Activated T-cell treated with anti-CD3 and anti-CD28 coated beads, Interleukin-2, amount 50 U/mL, for 48 hours (primary cell): ENCODE data around the gene LONP2.
"Not testable (repeated sequence)": the region's sequence is repeated elsewhere in the genome, so short reads cannot be mapped to it uniquely, and the experiment has no call there.

ENCODE experiments used
- DNase-seq, 2 experiments: peaks; one replicate each; pipeline ENCODE4 v3.0.0-alpha.2; 2020

Gene LONP2

GRCh38 chr16:48370229-48370628 is 126.1 kb downstream of the LONP2 start:
- no peak for DNase-seq

DNA sequence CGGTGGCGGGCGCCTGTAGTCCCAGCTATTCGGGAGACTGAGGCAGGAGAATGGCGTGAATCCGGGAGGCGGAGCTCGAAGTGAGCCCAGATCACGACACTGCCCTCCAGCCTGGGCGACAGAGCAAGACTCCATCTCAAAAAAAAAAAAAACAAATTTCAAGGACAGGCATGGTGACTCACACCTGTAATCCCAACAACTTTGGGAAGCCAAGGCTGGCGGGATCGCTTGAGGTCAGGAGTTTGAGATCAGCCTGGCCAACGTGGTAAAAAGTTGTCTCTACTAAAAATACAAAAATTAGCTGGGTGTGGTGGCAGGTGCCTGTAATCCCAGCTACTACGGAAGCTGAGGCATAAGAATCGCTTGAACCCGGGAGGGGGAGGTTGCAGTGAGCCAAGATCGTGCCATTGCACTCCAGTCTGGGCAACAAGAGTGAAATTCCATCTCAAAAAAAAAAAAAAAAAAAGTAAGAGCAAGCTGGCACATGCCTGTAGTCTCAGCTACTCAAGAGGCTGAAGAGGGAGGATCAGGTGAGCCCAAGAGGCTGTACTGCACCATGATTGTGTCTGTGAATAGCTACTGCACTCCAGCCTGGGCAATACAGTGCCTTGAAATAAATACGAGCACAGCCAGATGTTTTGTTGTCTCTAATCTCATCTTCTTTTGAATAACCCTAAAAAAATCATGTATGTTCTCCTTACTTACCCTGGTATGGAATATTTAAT is 126.7 kb downstream of the LONP2 start:
- not testable (repeated sequence) for DNase-seq

GRCh38 chr16:48371393-48371780 is 127.3 kb downstream of the LONP2 start:
- DNase-seq, result no peak

GRCh38 chr16:48372744-48373143 is 128.6 kb downstream of the LONP2 start:
- no peak for DNase-seq

DNA sequence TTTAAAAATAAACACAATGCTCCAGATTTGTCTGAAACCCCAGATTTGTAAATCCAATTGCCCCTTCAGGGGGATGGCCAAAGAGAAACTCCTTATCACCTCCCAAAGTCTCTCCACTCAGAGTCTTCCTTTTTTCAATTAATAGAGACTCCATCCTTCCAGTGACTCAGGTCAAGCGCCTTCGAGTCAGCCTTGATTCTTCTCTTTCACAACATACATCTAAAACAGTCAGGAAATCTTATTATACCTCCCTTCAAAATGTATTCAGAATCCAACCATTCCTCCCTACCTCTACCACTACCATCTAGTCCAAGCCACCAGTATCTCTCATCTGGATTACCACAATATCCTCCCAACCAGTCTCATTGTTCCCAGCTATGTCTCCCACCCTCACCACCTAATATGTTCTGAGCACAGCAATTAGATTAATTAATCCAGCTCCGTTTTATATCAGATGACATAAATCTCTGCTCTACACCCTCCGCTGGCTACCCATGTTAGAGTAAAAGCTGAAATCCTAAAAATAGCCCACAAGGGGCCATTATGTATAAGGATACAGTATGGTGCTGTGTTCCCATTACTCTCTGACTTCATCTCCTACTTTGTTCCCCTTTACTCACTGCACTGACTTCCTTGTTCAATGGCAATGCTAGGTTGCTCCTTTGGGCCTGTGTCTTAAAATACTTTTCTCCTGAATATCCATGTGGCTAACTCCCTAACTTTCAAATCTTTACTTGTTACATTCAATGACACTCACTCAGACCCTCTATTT is 129.3 kb downstream of the LONP2 start:
- no peak for DNase-seq

DNA sequence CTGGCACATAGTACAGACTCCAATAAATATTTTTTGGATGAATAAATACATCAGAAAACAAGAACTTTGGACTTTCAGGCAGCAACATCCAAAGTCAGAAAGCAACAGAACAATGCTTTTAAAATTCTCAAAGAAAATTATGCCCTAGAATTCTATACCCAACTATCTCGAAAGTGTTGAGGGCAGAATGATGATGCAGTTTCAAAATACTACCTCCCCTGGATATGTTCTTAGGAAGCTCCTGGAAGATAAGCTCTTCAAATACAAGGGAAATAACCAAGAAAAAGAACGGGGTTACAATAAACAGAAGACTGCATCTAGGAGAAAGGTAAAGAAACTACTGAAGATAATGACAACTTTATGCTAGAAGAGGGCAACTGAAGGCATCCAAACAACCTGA is 130.2 kb downstream of the LONP2 start:
- DNase-seq, result no peak

GRCh38 chr16:48377301-48377700 is 133.2 kb downstream of the LONP2 start:
- not testable (repeated sequence) for DNase-seq

- no peak for DNase-seq
Observed at GRCh38 chr16:48378276-48378675, 134.2 kb downstream of the LONP2 start.

GRCh38 chr16:48378836-48379235 is 134.7 kb downstream of the LONP2 start:
- DNase-seq, result no peak

DNA sequence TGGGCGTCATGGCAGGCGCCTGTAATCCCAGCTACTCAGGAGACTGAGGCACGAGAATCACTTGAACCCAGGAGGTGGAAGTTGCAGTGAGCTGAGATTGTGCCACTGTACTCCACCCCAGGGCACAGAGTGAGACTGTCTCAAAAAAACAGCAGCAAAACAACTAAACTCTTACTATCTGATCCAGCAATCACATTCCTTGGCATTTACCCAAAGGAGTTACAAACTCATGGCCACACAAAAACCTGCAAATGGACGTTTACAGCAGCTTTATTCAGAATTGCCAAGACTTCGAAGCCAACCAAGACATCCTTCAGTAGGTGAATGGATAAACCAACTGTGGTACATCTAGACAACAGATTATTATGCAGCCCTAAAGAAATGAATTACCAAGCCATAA is 137.1 kb downstream of the LONP2 start:
- DNase-seq, result no peak

- no peak for DNase-seq
Observed at GRCh38 chr16:48382131-48382530, 138.0 kb downstream of the LONP2 start.

- DNase-seq, result no peak
Observed at GRCh38 chr16:48383009-48383876, 139.1 kb downstream of the LONP2 start.

DNA sequence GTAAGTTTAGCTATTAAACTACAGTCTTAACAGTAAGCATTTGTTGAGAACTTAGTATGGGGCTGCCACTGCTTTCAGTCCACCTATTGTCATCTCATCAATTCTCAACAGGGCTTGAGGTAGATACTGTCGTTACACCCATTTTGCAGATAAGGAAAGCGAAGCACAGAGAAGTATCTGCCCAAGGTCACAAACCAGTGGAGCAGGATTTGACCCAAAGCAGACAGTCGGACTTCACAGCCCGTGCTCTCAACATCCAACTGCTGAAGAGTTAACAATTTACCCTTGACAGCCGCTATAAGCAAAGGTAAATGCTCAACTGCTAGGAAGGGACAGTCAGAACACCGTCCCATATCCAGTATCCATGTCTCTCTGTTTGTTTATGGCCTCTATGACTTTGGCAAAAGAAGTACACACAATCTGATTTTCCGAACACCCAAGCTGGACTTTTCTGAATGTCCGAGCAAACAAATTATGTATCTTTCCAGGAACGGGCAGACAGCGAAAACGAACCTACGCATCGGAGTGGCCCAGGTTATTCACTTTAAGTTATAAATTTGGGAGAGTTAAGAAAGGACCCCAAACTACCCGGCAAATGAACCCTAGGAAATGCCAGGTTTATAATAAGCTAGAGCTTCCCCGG is 139.9 kb downstream of the LONP2 start:
- DNase-seq, result peak; percentile 33

GRCh38 chr16:48384520-48385252 is 140.6 kb downstream of the LONP2 start:
- DNase-seq, result peak; percentile 40 to 58

- DNase-seq, result peak; percentile 88 to 92
Observed at GRCh38 chr16:48385253-48386150, 141.4 kb downstream of the LONP2 start, which contains the start of gene SIAH1. SIAH1 (minus strand) TSS chr16:48385413; CDS start chr16:48362428, 22,985 bp downstream.

GRCh38 chr16:48386559-48387312 is 142.6 kb downstream of the LONP2 start:
- DNase-seq, result no peak

DNA sequence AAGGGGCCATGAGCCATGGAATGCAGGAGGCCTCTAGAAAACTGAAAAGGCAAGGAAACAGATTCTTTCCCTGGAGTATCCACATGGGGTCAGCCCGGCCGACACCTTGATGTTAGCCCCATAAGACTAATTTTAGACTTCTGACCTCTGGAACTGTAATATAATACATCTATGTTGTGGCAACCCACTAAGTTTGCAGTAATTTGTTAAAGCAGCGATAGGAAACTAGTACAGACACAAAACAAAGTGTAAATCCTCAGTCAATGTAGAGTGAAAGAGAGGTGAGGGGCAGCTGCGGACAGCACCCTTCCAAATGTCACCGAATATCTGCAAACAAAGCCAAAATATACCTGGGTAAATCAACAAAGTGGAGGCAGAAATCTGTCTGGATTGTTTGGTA is 148.3 kb downstream of the LONP2 start:
- no peak for DNase-seq

- DNase-seq, result peak in 1 of 2 experiments; percentile 34
Observed at GRCh38 chr16:48393485-48394354, 149.6 kb downstream of the LONP2 start.

- no peak for DNase-seq
Observed at GRCh38 chr16:48394355-48394703, 150.2 kb downstream of the LONP2 start.
